ENCODE results near the gene RAPGEF3.

Gene RAPGEF3

GRCh38 chr12:47789712-47790489 lies 31.2 kb upstream of the RAPGEF3 start:
- no peak for DNase-seq

GRCh38 chr12:47789141-47789540 lies 30.5 kb upstream of the RAPGEF3 start:
- no peak for DNase-seq

- DNase-seq = no peak
Observed at GRCh38 chr12:47787596-47788319, 29.1 kb upstream of the RAPGEF3 start.

- no peak for DNase-seq
Observed at GRCh38 chr12:47786662-47787280, 28.1 kb upstream of the RAPGEF3 start.

- no peak for DNase-seq
Observed at GRCh38 chr12:47785887-47786661, 27.4 kb upstream of the RAPGEF3 start.

- no peak for DNase-seq
Observed at GRCh38 chr12:47785036-47785886, 26.6 kb upstream of the RAPGEF3 start.

GRCh38 chr12:47783821-47784819 lies 25.4 kb upstream of the RAPGEF3 start:
- no peak for DNase-seq

- no peak for DNase-seq
Observed at GRCh38 chr12:47783024-47783755, 24.5 kb upstream of the RAPGEF3 start.

- DNase-seq = no peak
Observed at GRCh38 chr12:47782372-47782770, 23.7 kb upstream of the RAPGEF3 start.

- no peak for DNase-seq
Observed at GRCh38 chr12:47781479-47782371, 23.0 kb upstream of the RAPGEF3 start.

GRCh38 chr12:47779943-47780504 lies 21.3 kb upstream of the RAPGEF3 start:
- DNase-seq = no peak

- peak; percentile 63 for DNase-seq
Observed at GRCh38 chr12:47779301-47779942, 20.7 kb upstream of the RAPGEF3 start.

- no peak for DNase-seq
Observed at GRCh38 chr12:47778881-47779280, 20.2 kb upstream of the RAPGEF3 start.

- no peak for DNase-seq
Observed at GRCh38 chr12:47777741-47778558, 19.3 kb upstream of the RAPGEF3 start.

- DNase-seq = no peak
Observed at GRCh38 chr12:47777151-47777550, 18.5 kb upstream of the RAPGEF3 start.

GRCh38 chr12:47776471-47777143 lies 17.9 kb upstream of the RAPGEF3 start:
- no peak for DNase-seq

All from COR-L47 (cell line).